Stimulated activated CD8-positive, alpha-beta memory T cell treated with anti-CD3 and anti-CD28 coated beads, Interleukin-15, amount 100 ng/mL, for 1 hour (primary cell): ENCODE data around the gene CXorf49.
"Not testable (repeated sequence)": the region's sequence is repeated elsewhere in the genome, so short reads cannot be mapped to it uniquely, and the experiment has no call there.

Experiments used
- DNase-seq: peaks from one replicate; pipeline ENCODE4 v3.0.0-alpha.2; 2020; ENCODE audit warnings: low read depth

The CXorf49 gene

GRCh38 chrX:71718185-71718584 is at the start of gene CXorf49:
Gene CXorf49, minus strand, starts transcription at chrX:71718285. Its CDS starts 134 bp downstream, at chrX:71718151.
- not testable (repeated sequence) for DNase-seq

- DNase-seq = not testable (repeated sequence)
These were observed 49.0 kb upstream of the CXorf49 start for GRCh38 chrX:71767134-71767533.

- DNase-seq = not testable (repeated sequence)
These were observed 47.5 kb upstream of the CXorf49 start for GRCh38 chrX:71765613-71766012.

- DNase-seq = not testable (repeated sequence)
These were observed 46.7 kb upstream of the CXorf49 start for GRCh38 chrX:71764832-71765231.

GRCh38 chrX:71763049-71763448 is 45.0 kb upstream of the CXorf49 start, which contains the start of gene CXorf49B:
Gene CXorf49B, plus strand, starts transcription at chrX:71763349. Its CDS starts 75 bp downstream, at chrX:71763424.
- not testable (repeated sequence) for DNase-seq

- not testable (repeated sequence) for DNase-seq
These were observed 42.7 kb upstream of the CXorf49 start for GRCh38 chrX:71760688-71761281.

- DNase-seq = not testable (repeated sequence)
These were observed 2.3 kb upstream of the CXorf49 start for GRCh38 chrX:71720289-71720886.

- DNase-seq = not testable (repeated sequence)
These were observed 1.1 kb upstream of the CXorf49 start for GRCh38 chrX:71719195-71719594.

- DNase-seq = not testable (repeated sequence)
These were observed 1.8 kb downstream of the CXorf49 start for GRCh38 chrX:71716323-71716722.

- not testable (repeated sequence) for DNase-seq
These were observed 2.5 kb downstream of the CXorf49 start for GRCh38 chrX:71715551-71715950.

GRCh38 chrX:71714064-71714463 is 4.0 kb downstream of the CXorf49 start:
- DNase-seq = not testable (repeated sequence)

- not testable (repeated sequence) for DNase-seq
These were observed 15.2 kb downstream of the CXorf49 start for GRCh38 chrX:71702853-71703252.

- DNase-seq = not testable (repeated sequence)
These were observed 19.1 kb downstream of the CXorf49 start for GRCh38 chrX:71699023-71699344.

- not testable (repeated sequence) for DNase-seq
These were observed 19.6 kb downstream of the CXorf49 start for GRCh38 chrX:71698299-71699022.

GRCh38 chrX:71697466-71698298 is 20.4 kb downstream of the CXorf49 start:
- DNase-seq = not testable (repeated sequence)

- DNase-seq = not testable (repeated sequence)
These were observed 21.2 kb downstream of the CXorf49 start for GRCh38 chrX:71696641-71697465.

- no peak for DNase-seq
These were observed 38.4 kb downstream of the CXorf49 start for GRCh38 chrX:71679575-71680207.

- not testable (repeated sequence) for DNase-seq
These were observed 40.9 kb downstream of the CXorf49 start for GRCh38 chrX:71677195-71677594.

GRCh38 chrX:71676068-71676795 is 41.9 kb downstream of the CXorf49 start:
- DNase-seq = not testable (repeated sequence)

GRCh38 chrX:71675636-71676035 is 42.4 kb downstream of the CXorf49 start:
- DNase-seq = not testable (repeated sequence)
